ENCODE results near the gene ISM2.

GRCh38 chr14:77473921-77474320 is 24.7 kb downstream of the ISM2 start:
- TF ChIP-seq POLR2A (IDR thresholded peaks at IDR 0.05; ENCODE audit: low read depth) (no peak), POLR2AphosphoS5 (IDR thresholded peaks at IDR 0.05) (no peak), EP300 (IDR thresholded peaks at IDR 0.05) (no peak)
- TF ChIP-seq, protein P1, sequence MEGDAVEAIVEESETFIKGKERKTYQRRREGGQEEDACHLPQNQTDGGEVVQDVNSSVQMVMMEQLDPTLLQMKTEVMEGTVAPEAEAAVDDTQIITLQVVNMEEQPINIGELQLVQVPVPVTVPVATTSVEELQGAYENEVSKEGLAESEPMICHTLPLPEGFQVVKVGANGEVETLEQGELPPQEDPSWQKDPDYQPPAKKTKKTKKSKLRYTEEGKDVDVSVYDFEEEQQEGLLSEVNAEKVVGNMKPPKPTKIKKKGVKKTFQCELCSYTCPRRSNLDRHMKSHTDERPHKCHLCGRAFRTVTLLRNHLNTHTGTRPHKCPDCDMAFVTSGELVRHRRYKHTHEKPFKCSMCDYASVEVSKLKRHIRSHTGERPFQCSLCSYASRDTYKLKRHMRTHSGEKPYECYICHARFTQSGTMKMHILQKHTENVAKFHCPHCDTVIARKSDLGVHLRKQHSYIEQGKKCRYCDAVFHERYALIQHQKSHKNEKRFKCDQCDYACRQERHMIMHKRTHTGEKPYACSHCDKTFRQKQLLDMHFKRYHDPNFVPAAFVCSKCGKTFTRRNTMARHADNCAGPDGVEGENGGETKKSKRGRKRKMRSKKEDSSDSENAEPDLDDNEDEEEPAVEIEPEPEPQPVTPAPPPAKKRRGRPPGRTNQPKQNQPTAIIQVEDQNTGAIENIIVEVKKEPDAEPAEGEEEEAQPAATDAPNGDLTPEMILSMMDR (IDR thresholded peaks at IDR 0.05): no peak

Data from esophagus muscularis mucosa (tissue), 4 donors.